ENCODE data around the gene APEH. TPM values are rescaled to one million over a fixed set of nuclear protein-coding genes. Genes with fewer than 3 reads are reported as not detected.

Gene APEH
- total RNA-seq, 1 donor from 2014 or later: 126 TPM

GRCh38 chr3:49721596-49721895, 47.4 kb downstream of the APEH start:
- no peak for DNase-seq (ENCODE audit: low read depth)
- H3K4me3 ChIP-seq (ENCODE audit: low read depth, low read length): no peak overlapping the region
- TF ChIP-seq CTCF (conservative IDR thresholded peaks at IDR 0.05; ENCODE audit: low read depth, low read length): no peak

GRCh38 chr3:49721896-49722781, 48.0 kb downstream of the APEH start:
- no peak for TF ChIP-seq CTCF (conservative IDR thresholded peaks at IDR 0.05; ENCODE audit: low read depth, low read length)
- H3K4me3 ChIP-seq (ENCODE audit: low read depth, low read length): peak overlapping the region; percentile 99
- DNase-seq (ENCODE audit: low read depth): no peak

GRCh38 chr3:49722896-49723295, 48.7 kb downstream of the APEH start:
- no peak for DNase-seq (ENCODE audit: low read depth)
- H3K4me3 ChIP-seq (ENCODE audit: low read depth, low read length): peak overlapping the region; percentile 99
- no peak for TF ChIP-seq CTCF (conservative IDR thresholded peaks at IDR 0.05; ENCODE audit: low read depth, low read length)

- no peak for TF ChIP-seq CTCF (conservative IDR thresholded peaks at IDR 0.05; ENCODE audit: low read depth, low read length)
- no peak for DNase-seq (ENCODE audit: low read depth)
- H3K4me3 ChIP-seq (ENCODE audit: low read depth, low read length): peak overlapping the region; percentile 99
These were observed 49.1 kb downstream of the APEH start for GRCh38 chr3:49723296-49723627.

GRCh38 chr3:49723628-49724551, 49.7 kb downstream of the APEH start, which contains the start of gene GMPPB:
Gene GMPPB, minus strand, starts transcription at chr3:49723951. Its CDS starts 225 bp downstream, at chr3:49723726.
- peak within 1 kb of the TSS; percentile 99 for H3K4me3 ChIP-seq (ENCODE audit: low read depth, low read length)
- peak; percentile 50 for DNase-seq (ENCODE audit: low read depth)
- no peak for TF ChIP-seq CTCF (conservative IDR thresholded peaks at IDR 0.05; ENCODE audit: low read depth, low read length)

GRCh38 chr3:49724586-49724985, 50.4 kb downstream of the APEH start:
- no peak for TF ChIP-seq CTCF (conservative IDR thresholded peaks at IDR 0.05; ENCODE audit: low read depth, low read length)
- DNase-seq (ENCODE audit: low read depth): no peak

More at GRCh38 chr3:49724586-49724985, 50.4 kb downstream of the APEH start:
- peak overlapping the region; percentile 99 for H3K4me3 ChIP-seq (ENCODE audit: low read depth, low read length)
